Left lung (tissue), 14 donors: Measurements from ENCODE around the gene INS. TPM values are rescaled to one million over a fixed set of nuclear protein-coding genes. Genes with fewer than 3 reads are reported as not detected.

Experiments
- ATAC-seq: fragments of 200-7000 bp; cut with Tn5 transposase; one replicate; pipeline ENCODE4 v1.9.1; 2020; ENCODE audit warnings: moderate library complexity
- DNase-seq, 4 donors: peaks; one replicate each; pipeline ENCODE4 v3.0.0-alpha.2; 2013 to 2020
- H3K27ac ChIP-seq, 2 donors: fragments of 200-600 bp; sonication (generic) in 1 of 2; one replicate each; pipeline versions ENCODE4 v1.5.0 to v1.8.0; 2020 to 2021
- H3K27me3 ChIP-seq, 2 donors: fragments of 200-600 bp; sonication (generic) in 1 of 2; one replicate each; pipeline versions ENCODE4 v1.5.0 to v1.8.0; 2020 to 2021
- H3K36me3 ChIP-seq, 2 donors: fragments of 200-600 bp; sonication (generic) in 1 of 2; one replicate each; pipeline versions ENCODE4 v1.5.0 to v1.8.0; 2020 to 2021
- H3K4me1 ChIP-seq, 2 donors: fragments of 200-600 bp; one replicate each; pipeline ENCODE4 v1.8.0; 2021
- H3K4me3 ChIP-seq, 2 donors: fragments of 200-600 bp; sonication (generic) in 1 of 2; one replicate each; pipeline versions ENCODE4 v1.5.0 to v1.8.0; 2020 to 2021; ENCODE audit warnings: mild to moderate bottlenecking in 1 of 2
- H3K9me3 ChIP-seq, 2 donors: fragments of 200-600 bp; sonication (generic) in 1 of 2; one replicate each; pipeline versions ENCODE4 v1.5.0 to v1.8.0; 2020 to 2021
- intact Hi-C, 2 donors: fragments of 100-400 bp; cut with DNase I; formaldehyde crosslinking; loops; one replicate each; pipeline versions ENCODE4 v1.11.2 to v1.14.2; 2022
- long read RNA-seq, 12 donors: library from polyadenylated mRNA in 2 of 12; unstranded in 2 of 12; transcript quantifications; one replicate each; pipeline ENCODE4 v2.0.0 and lab custom pipeline, GENCODE V29; 2019 to 2026
- polyA plus RNA-seq, 6 donors: library from polyadenylated mRNA; unstranded; fragments of 120-200 nt; gene quantifications; one replicate each; pipeline ENCODE4 v1.2.1, GENCODE V29; 2013; ENCODE audit not compliant: insufficient read length in 6 of 6
- total RNA-seq, 2 donors: library from RNA; stranded (reverse); fragmentation: NEBNext Ultra II Directional; extraction: Animal tissue kit (Norgen Biotek cat#: 25700); gene quantifications; one replicate each; pipeline ENCODE4 v1.2.1, GENCODE V29; 2021
- TF ChIP-seq, protein P1 (sequence below), 2 donors: fragments of 200-600 bp; sonication (generic) in 1 of 2; IDR thresholded peaks; one replicate each; pipeline versions ENCODE4 v1.5.0 to v1.8.0; 2021; ENCODE audit warnings: antibody characterized with exemption in 2 of 2
- donor health status: DM: no; HTN: yes; CAD: no.
- donor health status: DM: no; HTN: no; CAD: no.

Gene INS
- total RNA-seq (not detected), polyA plus RNA-seq (not detected)
- long read RNA-seq, donor 1: 0 reads
- long read RNA-seq, donor 2: 0 reads
- long read RNA-seq, donor 3: 0 reads
- long read RNA-seq, donor 4: 0 reads
- long read RNA-seq, donor 5: 0 reads
- long read RNA-seq, donor 6: 0 reads
- long read RNA-seq, donor 7: 0 reads
- long read RNA-seq, donor 8: 0 reads
- long read RNA-seq, donor 9: 0 reads
- long read RNA-seq, donor 10: 0 reads
- long read RNA-seq, donor 11: 0 reads
- long read RNA-seq, donor 12: 0 reads

DNA sequence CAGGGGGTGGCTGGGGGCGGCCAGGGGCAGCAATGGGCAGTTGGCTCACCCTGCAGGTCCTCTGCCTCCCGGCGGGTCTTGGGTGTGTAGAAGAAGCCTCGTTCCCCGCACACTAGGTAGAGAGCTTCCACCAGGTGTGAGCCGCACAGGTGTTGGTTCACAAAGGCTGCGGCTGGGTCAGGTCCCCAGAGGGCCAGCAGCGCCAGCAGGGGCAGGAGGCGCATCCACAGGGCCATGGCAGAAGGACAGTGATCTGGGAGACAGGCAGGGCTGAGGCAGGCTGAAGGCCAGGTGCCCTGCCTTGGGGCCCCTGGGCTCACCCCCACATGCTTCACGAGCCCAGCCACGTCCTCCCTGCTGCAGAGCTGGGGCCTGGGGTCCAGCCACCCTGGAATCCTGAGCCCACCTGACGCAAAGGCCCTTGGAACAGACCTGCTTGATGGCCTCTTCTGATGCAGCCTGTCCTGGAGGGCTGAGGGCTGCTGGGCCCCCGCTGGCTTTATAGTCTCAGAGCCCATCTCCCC lies at the start of gene INS:
TSS of gene INS (minus strand) at position 474 of the 524 bp plus-strand sequence. CDS start at position 236, 238 bp downstream.
- DNase-seq (no peak), ATAC-seq (no peak)
- Histone ChIP-seq H3K4me3 (no peak within 1 kb of the TSS), H3K9me3 (no peaks in the 10 kb centered on the region), H3K36me3 (no peaks in the 10 kb centered on the region), H3K27me3 (peaks cover 0 to 92% of the 10 kb centered on the region in 2 donors), H3K27ac (no peak within 1 kb of the TSS), H3K4me1 (no peaks in the 10 kb centered on the region)
- TF ChIP-seq, protein P1, sequence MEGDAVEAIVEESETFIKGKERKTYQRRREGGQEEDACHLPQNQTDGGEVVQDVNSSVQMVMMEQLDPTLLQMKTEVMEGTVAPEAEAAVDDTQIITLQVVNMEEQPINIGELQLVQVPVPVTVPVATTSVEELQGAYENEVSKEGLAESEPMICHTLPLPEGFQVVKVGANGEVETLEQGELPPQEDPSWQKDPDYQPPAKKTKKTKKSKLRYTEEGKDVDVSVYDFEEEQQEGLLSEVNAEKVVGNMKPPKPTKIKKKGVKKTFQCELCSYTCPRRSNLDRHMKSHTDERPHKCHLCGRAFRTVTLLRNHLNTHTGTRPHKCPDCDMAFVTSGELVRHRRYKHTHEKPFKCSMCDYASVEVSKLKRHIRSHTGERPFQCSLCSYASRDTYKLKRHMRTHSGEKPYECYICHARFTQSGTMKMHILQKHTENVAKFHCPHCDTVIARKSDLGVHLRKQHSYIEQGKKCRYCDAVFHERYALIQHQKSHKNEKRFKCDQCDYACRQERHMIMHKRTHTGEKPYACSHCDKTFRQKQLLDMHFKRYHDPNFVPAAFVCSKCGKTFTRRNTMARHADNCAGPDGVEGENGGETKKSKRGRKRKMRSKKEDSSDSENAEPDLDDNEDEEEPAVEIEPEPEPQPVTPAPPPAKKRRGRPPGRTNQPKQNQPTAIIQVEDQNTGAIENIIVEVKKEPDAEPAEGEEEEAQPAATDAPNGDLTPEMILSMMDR (IDR thresholded peaks at IDR 0.05): no peak
- intact Hi-C loops: no loop called here

DNA sequence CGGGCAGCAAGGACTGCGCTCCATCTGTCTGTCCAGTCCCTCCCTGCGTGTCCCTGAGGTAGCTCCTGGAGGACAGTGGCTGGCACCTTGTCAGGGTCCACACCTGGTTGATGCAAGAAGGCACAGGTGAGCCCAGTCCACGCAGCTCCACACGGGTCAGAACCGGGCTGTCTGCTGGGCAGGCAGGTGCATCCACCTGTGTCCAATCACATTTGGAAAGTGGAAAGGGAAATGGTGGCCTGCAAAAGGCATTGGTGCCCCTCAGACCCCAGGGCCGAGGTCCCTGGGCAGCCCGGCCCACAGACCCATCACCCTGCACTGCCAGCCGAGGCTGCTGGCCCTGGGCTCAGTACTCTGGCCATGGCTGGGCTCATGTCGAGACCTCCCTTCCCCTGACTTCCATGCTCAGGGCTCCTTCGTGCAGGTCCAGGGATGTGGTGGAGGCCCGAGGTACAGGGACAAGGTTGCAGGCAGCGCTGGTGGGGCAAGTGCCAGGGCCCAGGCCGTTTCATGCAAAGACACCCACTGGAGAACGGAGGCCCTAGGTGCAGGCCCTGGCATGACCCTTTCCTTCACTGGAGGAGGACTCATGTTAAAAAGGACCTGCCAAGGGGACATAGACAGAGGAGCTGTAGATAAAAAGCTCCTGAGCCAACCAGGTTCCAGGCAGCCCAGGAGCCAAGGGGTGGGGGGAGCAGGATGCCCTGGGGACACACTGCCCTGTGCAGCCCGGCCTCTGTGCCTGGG lies 49.5 kb upstream of the INS start:
- H3K36me3 ChIP-seq: no peaks in the 10 kb centered on the region
- intact Hi-C loops: no loop called here
- peak in 1 of 4 donors; percentile 54 for DNase-seq
- peaks cover 0 to 5% of the 10 kb centered on the region in 2 donors for H3K9me3 ChIP-seq
- H3K27me3 ChIP-seq: no peaks in the 10 kb centered on the region
- TF ChIP-seq, protein P1 (IDR thresholded peaks at IDR 0.05): no peak
- no peak overlapping the region for H3K4me3 ChIP-seq
- no peak overlapping the region for H3K27ac ChIP-seq
- no peaks in the 10 kb centered on the region for H3K4me1 ChIP-seq
- no peak for ATAC-seq

DNA sequence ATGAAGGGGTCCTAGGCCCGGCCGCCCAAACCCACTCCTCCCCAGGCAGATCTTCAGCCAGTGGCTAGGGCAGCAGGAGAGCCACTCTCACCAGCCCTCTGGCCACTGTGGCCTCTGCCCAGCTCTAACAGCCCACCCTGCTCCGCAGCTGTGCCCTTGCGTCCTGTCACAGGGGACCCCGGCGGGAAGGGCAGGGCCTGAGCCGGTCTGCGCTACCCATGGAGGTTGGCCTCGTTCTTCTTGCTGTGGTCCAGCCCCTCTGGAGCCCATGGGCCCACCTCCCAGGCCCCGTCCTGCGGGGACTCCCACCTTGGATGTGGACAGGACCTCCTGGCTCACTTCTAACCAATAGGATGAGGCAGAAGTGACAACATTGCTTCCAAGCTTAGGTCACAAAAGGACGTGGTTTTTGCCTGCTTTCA lies 48.9 kb upstream of the INS start:
- Histone ChIP-seq H3K9me3 (peaks cover 0 to 5% of the 10 kb centered on the region in 2 donors), H3K36me3 (no peaks in the 10 kb centered on the region), H3K27ac (no peak overlapping the region), H3K4me1 (no peaks in the 10 kb centered on the region), H3K4me3 (no peak overlapping the region), H3K27me3 (no peaks in the 10 kb centered on the region)
- no peak for ATAC-seq
- peak in 1 of 4 donors; percentile 70 for DNase-seq
- TF ChIP-seq, protein P1 (IDR thresholded peaks at IDR 0.05): no peak
- intact Hi-C loops: no loop called here

DNA sequence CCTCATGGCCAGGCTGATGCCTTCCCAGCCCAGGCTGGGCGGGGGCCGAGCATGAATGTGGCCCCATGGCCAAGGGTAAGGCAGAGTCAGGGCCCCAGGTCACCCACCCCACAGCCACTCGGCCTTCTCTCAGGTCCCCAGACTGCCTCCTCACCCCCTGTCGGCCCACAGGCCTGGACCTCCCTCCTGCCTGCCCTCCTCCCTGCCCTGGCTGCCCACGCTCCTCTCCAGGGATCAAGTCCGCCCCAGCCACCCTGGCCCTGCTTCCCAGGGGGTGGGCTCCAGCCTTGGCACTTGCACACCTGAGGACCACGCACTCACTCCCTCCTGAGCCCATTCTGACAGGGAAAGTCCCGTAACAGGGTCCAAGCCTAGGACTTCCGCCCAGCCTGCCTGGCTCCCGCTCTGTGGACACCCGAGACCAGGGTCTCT lies 48.4 kb upstream of the INS start:
- ATAC-seq (no peak), DNase-seq (peak in 1 of 4 donors; percentile 66)
- Histone ChIP-seq H3K27ac (no peak overlapping the region), H3K4me1 (no peaks in the 10 kb centered on the region), H3K9me3 (peaks cover 0 to 5% of the 10 kb centered on the region in 2 donors), H3K4me3 (no peak overlapping the region), H3K27me3 (no peaks in the 10 kb centered on the region), H3K36me3 (no peaks in the 10 kb centered on the region)
- TF ChIP-seq, protein P1 (IDR thresholded peaks at IDR 0.05): no peak
- intact Hi-C loops: no loop called here
